HG03039 (cell line): ENCODE measurements around the gene ITGA8.

ENCODE experiments used
- ATAC-seq: cut with Tn5 transposase; IDR thresholded peaks from one replicate; pipeline ENCODE4 v1.9.1; 2021; ENCODE audit warnings: mild to moderate bottlenecking, moderate library complexity; ENCODE audit not compliant: unreplicated experiment

ITGA8 gene

GRCh38 chr10:15737656-15738055 is 17.9 kb upstream of the ITGA8 start:
- no peak for ATAC-seq

GRCh38 chr10:15735763-15736162 is 16.0 kb upstream of the ITGA8 start:
- no peak for ATAC-seq

GRCh38 chr10:15730341-15730740 is 10.6 kb upstream of the ITGA8 start:
- ATAC-seq: no peak

- ATAC-seq: no peak
Observed at GRCh38 chr10:15729890-15730289, 10.2 kb upstream of the ITGA8 start.

GRCh38 chr10:15726042-15726441 is 6.3 kb upstream of the ITGA8 start:
- ATAC-seq: no peak

- peak; percentile 74 for ATAC-seq
Observed at GRCh38 chr10:15725603-15726002, 5.9 kb upstream of the ITGA8 start.

GRCh38 chr10:15724683-15725082 is 5.0 kb upstream of the ITGA8 start:
- ATAC-seq: no peak

GRCh38 chr10:15723803-15724202 is 4.1 kb upstream of the ITGA8 start:
- no peak for ATAC-seq

- ATAC-seq: no peak
Observed at GRCh38 chr10:15720635-15721287, 1.0 kb upstream of the ITGA8 start.

GRCh38 chr10:15719049-15719898 is 448 bp downstream of the ITGA8 start:
- ATAC-seq: no peak

GRCh38 chr10:15718694-15719048 is 1.1 kb downstream of the ITGA8 start:
- ATAC-seq: no peak

GRCh38 chr10:15715619-15716227 is 4.0 kb downstream of the ITGA8 start:
- no peak for ATAC-seq

- no peak for ATAC-seq
Observed at GRCh38 chr10:15714847-15715246, 4.9 kb downstream of the ITGA8 start.

- no peak for ATAC-seq
Observed at GRCh38 chr10:15712883-15713282, 6.8 kb downstream of the ITGA8 start.

- ATAC-seq: no peak
Observed at GRCh38 chr10:15710455-15710854, 9.3 kb downstream of the ITGA8 start.

- no peak for ATAC-seq
Observed at GRCh38 chr10:15705298-15705697, 14.4 kb downstream of the ITGA8 start.

- no peak for ATAC-seq
Observed at GRCh38 chr10:15704581-15704968, 15.1 kb downstream of the ITGA8 start.

- no peak for ATAC-seq
Observed at GRCh38 chr10:15703944-15704580, 15.7 kb downstream of the ITGA8 start.

GRCh38 chr10:15703151-15703880 is 16.4 kb downstream of the ITGA8 start:
- no peak for ATAC-seq

- ATAC-seq: no peak
Observed at GRCh38 chr10:15700078-15700674, 19.5 kb downstream of the ITGA8 start.

- ATAC-seq: no peak
Observed at GRCh38 chr10:15695852-15696251, 23.9 kb downstream of the ITGA8 start.
